B cell (primary cell): ENCODE data around the gene ELMO1. TPM values are rescaled to one million over a fixed set of nuclear protein-coding genes. Genes with fewer than 3 reads are reported as not detected.
A peak's percentile ranks its signal among the peaks of the same experiment; 100 is the strongest.

ENCODE experiments used
- ATAC-seq: fragments of 200-7000 bp; cut with Tn5 transposase; one replicate; pipeline ENCODE4 v1.10.0; 2021; ENCODE audit warnings: low read depth, mild to moderate bottlenecking, moderate number of reproducible peaks, moderate library complexity
- CTCF ChIA-PET: fragments of 350-600 bp; sonication (Branson Sonifier 250); formaldehyde crosslinking; loops from one replicate; lab custom pipeline; 2021; ENCODE audit warnings: antibody characterized with exemption, inconsistent platforms; lab: Charles Lee
- POLR2A ChIA-PET: fragments of 350-600 bp; sonication (Branson Sonifier 250); formaldehyde crosslinking; loops from one replicate; lab custom pipeline; 2021; ENCODE audit warnings: antibody characterized with exemption; lab: Charles Lee
- DNase-seq: peaks from one replicate; pipeline ENCODE4 v3.0.0; 2013
- H2AFZ ChIP-seq: 2 replicates; pipeline ENCODE4 v1.6.1; 2012; ENCODE audit warnings: mild to moderate bottlenecking, low read depth, low read length; ENCODE audit not compliant: insufficient read depth, poor library complexity, severe bottlenecking
- H3K27ac ChIP-seq, 2 donors: 1 replicate in 1 of 2; 2 replicates in 1 of 2; pipeline ENCODE4 v1.5.1; 2012 to 2013; ENCODE audit warnings: low read length in 2 of 2, mild to moderate bottlenecking in 2 of 2, moderate library complexity in 1 of 2
- H3K27me3 ChIP-seq, 4 experiments: fragments of 200-600 bp in 1 of 4; sonication (generic) in 1 of 4; replicated peaks in 1 of 4; 1 replicate in 2 of 4; 2 replicates in 2 of 4; pipeline versions ENCODE4 v1.6.1 to v1.7.0; 2013 to 2016; ENCODE audit warnings: low read length in 3 of 4, mild to moderate bottlenecking in 2 of 4, mixed read lengths in 1 of 4, moderate library complexity in 1 of 4; ENCODE audit not compliant: insufficient read depth in 4 of 4, control insufficient read depth in 3 of 4; ENCODE audit errors: control extremely low read depth in 1 of 4
- H3K36me3 ChIP-seq, 2 experiments: replicated peaks in 1 of 2; 1 replicate in 1 of 2; 2 replicates in 1 of 2; pipeline versions ENCODE4 v1.6.1 to v1.7.1; 2013; ENCODE audit warnings: low read length in 1 of 2; ENCODE audit not compliant: insufficient read depth in 2 of 2, control insufficient read depth in 1 of 2; ENCODE audit errors: control extremely low read depth in 1 of 2, extremely low read depth in 1 of 2
- H3K4me1 ChIP-seq, 2 donors: fragments of 200-600 bp in 1 of 2; sonication (generic) in 1 of 2; 1 replicate in 1 of 2; 2 replicates in 1 of 2; pipeline versions ENCODE4 v1.5.1 to v1.6.1; 2013 to 2017; ENCODE audit warnings: low read length in 2 of 2; ENCODE audit not compliant: control insufficient read depth in 2 of 2, insufficient read depth in 2 of 2
- H3K4me2 ChIP-seq: replicated peaks from 2 replicates; pipeline ENCODE3; 2012; ENCODE audit warnings: mild to moderate bottlenecking, low read depth, low read length; ENCODE audit not compliant: poor library complexity, severe bottlenecking
- H3K4me3 ChIP-seq, 5 experiments: fragments of 200-600 bp in 1 of 5; sonication (generic) in 1 of 5; 1 replicate in 3 of 5; 2 replicates in 2 of 5; pipeline versions ENCODE4 v1.5.1 to v1.7.0; 2011 to 2016; ENCODE audit warnings: low read length in 4 of 5, mild to moderate bottlenecking in 4 of 5, low read depth in 2 of 5, control low read depth in 1 of 5, moderate library complexity in 1 of 5; ENCODE audit not compliant: insufficient read depth in 1 of 5; ENCODE audit errors: control extremely low read depth in 1 of 5, extremely low read depth in 1 of 5
- H3K79me2 ChIP-seq: fragments of 200-600 bp; sonication (generic); one replicate; pipeline ENCODE4 v1.6.0; 2016; ENCODE audit warnings: low read length; ENCODE audit not compliant: control insufficient read depth, insufficient read depth
- H3K9ac ChIP-seq: fragments of 200-600 bp; sonication (generic); 2 replicates; pipeline ENCODE4 v1.6.1; 2017; ENCODE audit warnings: mild to moderate bottlenecking, low read length, moderate library complexity
- H3K9me3 ChIP-seq, 3 donors: one replicate each; pipeline versions ENCODE4 v1.6.1 to v1.7.1; 2013; ENCODE audit warnings: low read length in 2 of 3; ENCODE audit not compliant: control insufficient read depth in 2 of 3, insufficient read depth in 1 of 3; ENCODE audit errors: control extremely low read depth in 1 of 3
- H4K20me1 ChIP-seq: 2 replicates; pipeline ENCODE4 v1.6.0; 2012; ENCODE audit warnings: mild to moderate bottlenecking, low read length; ENCODE audit not compliant: insufficient read depth, control insufficient read depth, poor library complexity, severe bottlenecking
- H3K27ac Mint-ChIP-seq: one replicate; pipeline ENCODE4 v1.8.0; 2021; ENCODE audit warnings: mixed read lengths
- H3K27me3 Mint-ChIP-seq: one replicate; pipeline ENCODE4 v1.8.0; 2021; ENCODE audit warnings: mixed read lengths
- H3K4me1 Mint-ChIP-seq: one replicate; pipeline ENCODE4 v1.8.0; 2021; ENCODE audit warnings: mixed read lengths
- H3K4me3 Mint-ChIP-seq: one replicate; pipeline ENCODE4 v1.8.0; 2021; ENCODE audit warnings: mixed read lengths
- H3K9me3 Mint-ChIP-seq: one replicate; pipeline ENCODE4 v1.8.0; 2022; ENCODE audit warnings: mixed read lengths; ENCODE audit not compliant: insufficient read depth
- CTCF ChIP-seq: fragments of 200-600 bp; IDR thresholded peaks from one replicate; pipeline ENCODE4 v1.8.0; 2022; ENCODE audit warnings: antibody characterized with exemption, mild to moderate bottlenecking
- EZH2 ChIP-seq: IDR thresholded peaks from 2 replicates; pipeline ENCODE4 v1.6.1; 2012; ENCODE audit warnings: borderline replicate concordance, low read depth, mild to moderate bottlenecking, moderate library complexity, low read length; ENCODE audit not compliant: insufficient read depth, poor library complexity, severe bottlenecking
- WGBS: methylation state at CpG from one replicate; pipeline ENCODE4 v1.1.5; 2013; ENCODE audit warnings: missing lambda C conversion rate; ENCODE audit not compliant: insufficient coverage; 5-methylcytosine and 5-hydroxymethylcytosine counted together
- intact Hi-C: fragments of 100-400 bp; cut with micrococcal nuclease; formaldehyde crosslinking; loops from one replicate; pipeline ENCODE4 v1.10.0; 2022
- polyA plus RNA-seq: library from polyadenylated mRNA; depleted of rRNA; stranded (reverse); fragments of >200 nt; gene quantifications from 2 replicates; pipeline ENCODE4 v1.2.3, GENCODE V29; 2012
- total RNA-seq, 2 donors: library from RNA; stranded (reverse); fragments of 120-200 nt in 1 of 2; gene quantifications; 1 replicate in 1 of 2; 2 replicates in 1 of 2; pipeline versions ENCODE4 v1.2.3 to v1.2.4, GENCODE V29; 2013 to 2022

Gene ELMO1
- total and polyA plus RNA-seq, 2 donors (not counting 1 experiment from before 2014, with no cell fraction given) = 44.7 to 177 TPM

GRCh38 chr7:37391791-37392672 is 56.6 kb downstream of the ELMO1 start:
- H4K20me1 ChIP-seq = peaks cover 56% of the 10 kb centered on the region
- Mint-ChIP-seq H3K27me3 (no peaks in the 10 kb centered on the region), H3K9me3 (no peaks in the 10 kb centered on the region), H3K27ac (peak overlapping the region; percentile 42), H3K4me1 (peaks cover 66% of the 10 kb centered on the region), H3K4me3 (peak overlapping the region; percentile 8)
- peak; percentile 67 for ATAC-seq
- TF ChIP-seq EZH2 = no peak
- intact Hi-C loops = no loop called here
- no peaks in the 10 kb centered on the region for H3K27me3 ChIP-seq
- 39% methylated on average over 6 of the region's 10 CpGs for WGBS
- no peak overlapping the region for H2AFZ ChIP-seq
- no peak overlapping the region for H3K4me3 ChIP-seq
- no peak overlapping the region for H3K9ac ChIP-seq
- H3K9me3 ChIP-seq = no peaks in the 10 kb centered on the region
- H3K36me3 ChIP-seq = no peaks in the 10 kb centered on the region
- peak overlapping the region; percentile 43 for H3K4me2 ChIP-seq
- peak overlapping the region; percentile 8 to 38 for H3K27ac ChIP-seq
- POLR2A ChIA-PET = no interaction called here
- peak; percentile 39 for DNase-seq
- CTCF ChIA-PET = interaction anchor here (0.6 kb wide), 1 partner anchor 38 kb away, joined by 3 read pairs; no protein-coding TSS in a partner anchor
- peaks cover 79% of the 10 kb centered on the region for H3K79me2 ChIP-seq
- H3K4me1 ChIP-seq = peaks cover 42 to 53% of the 10 kb centered on the region in 2 donors

- intact Hi-C loops = no loop called here
- no peak overlapping the region for H3K4me3 ChIP-seq
- peaks cover 68% of the 10 kb centered on the region for H3K79me2 ChIP-seq
- no peak for TF ChIP-seq CTCF
- no peak for TF ChIP-seq EZH2
- H2AFZ ChIP-seq = no peak overlapping the region
- CTCF ChIA-PET = no interaction called here
- Mint-ChIP-seq H3K27me3 (no peaks in the 10 kb centered on the region), H3K4me1 (peaks cover 69% of the 10 kb centered on the region), H3K27ac (no peak overlapping the region), H3K4me3 (no peak overlapping the region), H3K9me3 (no peaks in the 10 kb centered on the region)
- no peaks in the 10 kb centered on the region for H3K27me3 ChIP-seq
- H3K4me2 ChIP-seq = no peak overlapping the region
- H3K36me3 ChIP-seq = no peaks in the 10 kb centered on the region
- peaks cover 49% of the 10 kb centered on the region for H4K20me1 ChIP-seq
- WGBS = 98% methylated on average over 5 of the region's 8 CpGs
- H3K4me1 ChIP-seq = peaks cover 41 to 43% of the 10 kb centered on the region in 2 donors
- no peaks in the 10 kb centered on the region for H3K9me3 ChIP-seq
- H3K27ac ChIP-seq = no peak overlapping the region
- DNase-seq (no peak), ATAC-seq (no peak)
- POLR2A ChIA-PET = no interaction called here
- no peak overlapping the region for H3K9ac ChIP-seq
Measured at GRCh38 chr7:37390114-37390513, 58.5 kb downstream of the ELMO1 start.
